NOMO-1 treated with dmso at 0.1 percent for 144 hours (cell line): ENCODE measurements around the gene ATRN.

Experiments used
- DNase-seq: peaks from one replicate; lab custom pipeline; 2025; ENCODE audit not compliant: unreplicated experiment; lab: John Stamatoyannopoulos, UW

ATRN gene

GRCh38 chr20:3621111-3621510 is 150.3 kb downstream of the ATRN start:
- peak; percentile 2 for DNase-seq

GRCh38 chr20:3622406-3622805 is 151.6 kb downstream of the ATRN start:
- DNase-seq = no peak

GRCh38 chr20:3627476-3627875 is 156.7 kb downstream of the ATRN start:
- no peak for DNase-seq

- no peak for DNase-seq
Measured at GRCh38 chr20:3628502-3629314, 157.9 kb downstream of the ATRN start.

- DNase-seq = no peak
Measured at GRCh38 chr20:3629893-3630292, 159.1 kb downstream of the ATRN start.

GRCh38 chr20:3630429-3630828 is 159.6 kb downstream of the ATRN start:
- DNase-seq = no peak

GRCh38 chr20:3631534-3631933 is 160.7 kb downstream of the ATRN start:
- DNase-seq = no peak

GRCh38 chr20:3632311-3633004 is 161.6 kb downstream of the ATRN start:
- no peak for DNase-seq

GRCh38 chr20:3633913-3634478 is 163.2 kb downstream of the ATRN start:
- DNase-seq = no peak

GRCh38 chr20:3635346-3635745 is 164.5 kb downstream of the ATRN start:
- no peak for DNase-seq

- DNase-seq = no peak
Measured at GRCh38 chr20:3640259-3640658, 169.4 kb downstream of the ATRN start.

- DNase-seq = no peak
Measured at GRCh38 chr20:3645309-3646066, 174.7 kb downstream of the ATRN start.

GRCh38 chr20:3646067-3646440 is 175.2 kb downstream of the ATRN start:
- DNase-seq = no peak

- DNase-seq = no peak
Measured at GRCh38 chr20:3646651-3647050, 175.8 kb downstream of the ATRN start.

GRCh38 chr20:3647473-3647872 is 176.7 kb downstream of the ATRN start:
- DNase-seq = no peak

GRCh38 chr20:3648951-3649350 is 178.1 kb downstream of the ATRN start:
- no peak for DNase-seq

GRCh38 chr20:3651204-3651962 is 180.6 kb downstream of the ATRN start:
- no peak for DNase-seq

- DNase-seq = no peak
Measured at GRCh38 chr20:3652221-3652620, 181.4 kb downstream of the ATRN start.

GRCh38 chr20:3652676-3653596 is 182.1 kb downstream of the ATRN start:
- peak; percentile 33 for DNase-seq

- DNase-seq = no peak
Measured at GRCh38 chr20:3653921-3654320, 183.1 kb downstream of the ATRN start.
